Ascending aorta (tissue), 2 donors: ENCODE results near the gene LRFN3. TPM values are rescaled to one million over a fixed set of nuclear protein-coding genes. Genes with fewer than 3 reads are reported as not detected.

ENCODE experiments used
- DNase-seq, 2 donors: peaks; one replicate each; pipeline ENCODE4 v3.0.0-alpha.2; 2019; ENCODE audit warnings: low spot score in 2 of 2
- H3K27ac ChIP-seq, 2 donors: fragments of 200-600 bp; sonication (generic); one replicate each; pipeline ENCODE4 v1.5.1; 2016 to 2017; ENCODE audit warnings: mild to moderate bottlenecking in 1 of 2
- H3K27me3 ChIP-seq: fragments of 200-600 bp; sonication (generic); one replicate; pipeline ENCODE4 v1.5.1; 2017
- H3K36me3 ChIP-seq, 2 donors: fragments of 200-600 bp; sonication (generic); one replicate each; pipeline ENCODE4 v1.5.1; 2016
- H3K4me1 ChIP-seq, 2 donors: fragments of 200-600 bp; sonication (generic); one replicate each; pipeline ENCODE4 v1.5.1; 2016 to 2017; ENCODE audit warnings: mild to moderate bottlenecking in 1 of 2
- H3K4me3 ChIP-seq, 2 donors: fragments of 200-600 bp; sonication (generic); one replicate each; pipeline ENCODE4 v1.5.1; 2016 to 2017; ENCODE audit warnings: mild to moderate bottlenecking in 1 of 2
- H3K9me3 ChIP-seq, 2 donors: fragments of 200-600 bp; sonication (generic); one replicate each; pipeline ENCODE4 v1.5.1; 2016
- CTCF ChIP-seq, 3 experiments: fragments of 200-600 bp in 2 of 3; fragments of 450-650 bp in 1 of 3; sonication (generic) in 2 of 3; IDR thresholded peaks; one replicate each; pipeline ENCODE4 v1.5.1; 2016 to 2019; ENCODE audit warnings: antibody characterized with exemption in 3 of 3, mild to moderate bottlenecking in 1 of 3, moderate library complexity in 1 of 3
- intact Hi-C: fragments of 100-400 bp; cut with DNase I; formaldehyde crosslinking; loops from one replicate; pipeline ENCODE4 v1.15.1; 2023
- total RNA-seq: library from RNA; depleted of rRNA; stranded (reverse); fragments of >200 nt; gene quantifications from one replicate; pipeline ENCODE4 v1.1.0, GENCODE V29; 2016

Gene LRFN3
- total RNA-seq, 1 donor from 2014 or later, result 26.6 TPM

- intact Hi-C loops, result no loop called here
These were observed 4.7 kb downstream of the LRFN3 start for GRCh38 chr19:35940839-35941238.

GRCh38 chr19:35942235-35942634 lies 6.1 kb downstream of the LRFN3 start:
- Histone ChIP-seq H3K27ac (no peak overlapping the region), H3K4me1 (peaks cover 0 to 3% of the 10 kb centered on the region in 2 donors), H3K4me3 (no peak overlapping the region), H3K27me3 (no peaks in the 10 kb centered on the region), H3K36me3 (peaks cover 13 to 34% of the 10 kb centered on the region in 2 donors), H3K9me3 (no peaks in the 10 kb centered on the region)
- TF ChIP-seq CTCF (IDR thresholded peaks at IDR 0.05), result no peak
- intact Hi-C loops, result no loop called here
- DNase-seq, result no peak

More at GRCh38 chr19:35940839-35941238, 4.7 kb downstream of the LRFN3 start:
- no peak overlapping the region for H3K27ac ChIP-seq
- H3K9me3 ChIP-seq, result no peaks in the 10 kb centered on the region
- H3K4me1 ChIP-seq, result peaks cover 2 to 3% of the 10 kb centered on the region in 2 donors
- TF ChIP-seq CTCF (IDR thresholded peaks at IDR 0.05), result no peak
- no peaks in the 10 kb centered on the region for H3K27me3 ChIP-seq
- no peak for DNase-seq
- peaks cover 13 to 34% of the 10 kb centered on the region in 2 donors for H3K36me3 ChIP-seq
- H3K4me3 ChIP-seq, result no peak overlapping the region

- TF ChIP-seq CTCF (IDR thresholded peaks at IDR 0.05), result no peak
- peaks cover 13 to 34% of the 10 kb centered on the region in 2 donors for H3K36me3 ChIP-seq
- H3K4me1 ChIP-seq, result no peaks in the 10 kb centered on the region
These were observed 7.4 kb downstream of the LRFN3 start for GRCh38 chr19:35943321-35944301.

GRCh38 chr19:35944556-35944955 lies 8.4 kb downstream of the LRFN3 start:
- intact Hi-C loops, result no loop called here
- Histone ChIP-seq H3K9me3 (no peaks in the 10 kb centered on the region), H3K27ac (no peak overlapping the region), H3K4me3 (no peak overlapping the region), H3K27me3 (no peaks in the 10 kb centered on the region), H3K36me3 (peaks cover 12 to 31% of the 10 kb centered on the region in 2 donors), H3K4me1 (no peaks in the 10 kb centered on the region)
- no peak for DNase-seq
- no peak for TF ChIP-seq CTCF (IDR thresholded peaks at IDR 0.05)

More at GRCh38 chr19:35943321-35944301, 7.4 kb downstream of the LRFN3 start:
- no peak overlapping the region for H3K27ac ChIP-seq
- DNase-seq, result no peak
- H3K9me3 ChIP-seq, result no peaks in the 10 kb centered on the region
- H3K27me3 ChIP-seq, result no peaks in the 10 kb centered on the region
- intact Hi-C loops, result no loop called here
- H3K4me3 ChIP-seq, result no peak overlapping the region

GRCh38 chr19:35945121-35945790 lies 9.1 kb downstream of the LRFN3 start:
- H3K36me3 ChIP-seq, result peaks cover 8 to 25% of the 10 kb centered on the region in 2 donors
- H3K4me1 ChIP-seq, result no peaks in the 10 kb centered on the region
- TF ChIP-seq CTCF (IDR thresholded peaks at IDR 0.05), result no peak
- intact Hi-C loops, result no loop called here
- H3K4me3 ChIP-seq, result no peak overlapping the region
- H3K27me3 ChIP-seq, result no peaks in the 10 kb centered on the region
- no peaks in the 10 kb centered on the region for H3K9me3 ChIP-seq
- DNase-seq, result no peak
- H3K27ac ChIP-seq, result no peak overlapping the region
